ENCODE measurements around the gene RFNG. TPM values are rescaled to one million over a fixed set of nuclear protein-coding genes. Genes with fewer than 3 reads are reported as not detected.

Gene RFNG
- total and polyA plus RNA-seq, 9 donors, result 20.9 to 61.3 (median 44.7) TPM

DNA sequence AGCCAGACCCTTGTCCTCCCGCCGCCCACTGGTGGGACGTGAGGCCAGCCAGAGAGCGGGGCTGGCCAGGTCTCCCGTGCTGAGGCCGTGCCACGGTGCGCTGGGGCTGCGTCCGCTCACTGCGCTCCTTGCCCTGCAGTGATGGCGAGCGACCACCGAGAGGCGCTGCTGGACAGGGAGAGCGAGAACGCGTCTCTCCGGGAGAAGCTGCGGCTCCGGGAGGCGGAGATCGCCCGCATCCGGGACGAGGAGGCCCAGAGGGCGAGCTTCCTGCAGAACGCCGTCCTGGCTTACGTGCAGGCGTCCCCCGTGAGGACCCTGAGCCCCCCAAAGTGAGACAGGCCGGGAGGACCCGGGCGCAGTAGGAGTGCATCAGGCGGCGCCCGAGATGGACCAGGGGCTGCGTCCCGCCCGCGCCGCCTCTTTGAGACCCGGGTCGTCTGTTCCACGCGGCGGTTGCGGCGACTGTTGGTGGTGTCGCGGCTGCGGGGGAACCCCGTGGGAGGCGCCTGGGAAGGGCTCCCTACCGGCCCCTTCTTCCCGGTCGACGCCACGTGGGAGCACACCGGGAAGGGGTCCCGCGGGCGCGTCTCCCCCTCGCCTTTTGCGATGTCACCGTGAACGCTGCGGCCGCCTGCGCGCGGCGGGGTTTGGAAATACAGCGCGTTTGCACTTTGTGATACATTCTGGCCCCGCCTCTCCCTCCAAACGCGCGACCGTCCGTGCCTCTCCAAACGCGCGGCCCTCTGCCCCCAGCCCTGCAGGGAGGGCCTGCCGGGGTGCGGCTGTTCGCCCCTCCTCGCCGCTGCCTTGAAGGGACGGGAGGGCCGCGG is 20.9 kb downstream of the RFNG start:
- intact Hi-C loops (cut with DNase I), result loop anchor here (2.0 to 5.0 kb wide), 4 partner anchors 122 to 127 kb away; no protein-coding TSS in a partner anchor
- Histone ChIP-seq H3K9me3 (no peaks in the 10 kb centered on the region), H3K27me3 (no peaks in the 10 kb centered on the region), H3K27ac (peak overlapping the region in 1 of 2 donors; percentile 23), H3K4me1 (ENCODE audit: insufficient read depth) (peaks cover 3% of the 10 kb centered on the region), H3K36me3 (no peaks in the 10 kb centered on the region), H3K4me3 (peak overlapping the region; percentile 45)
- 1 to 2% (median 1%) methylated on average over 43 to 94 of the region's 94 CpGs for WGBS, 3 donors
- no peak for TF ChIP-seq EP300 (IDR thresholded peaks at IDR 0.05)
- TF ChIP-seq, protein P1, sequence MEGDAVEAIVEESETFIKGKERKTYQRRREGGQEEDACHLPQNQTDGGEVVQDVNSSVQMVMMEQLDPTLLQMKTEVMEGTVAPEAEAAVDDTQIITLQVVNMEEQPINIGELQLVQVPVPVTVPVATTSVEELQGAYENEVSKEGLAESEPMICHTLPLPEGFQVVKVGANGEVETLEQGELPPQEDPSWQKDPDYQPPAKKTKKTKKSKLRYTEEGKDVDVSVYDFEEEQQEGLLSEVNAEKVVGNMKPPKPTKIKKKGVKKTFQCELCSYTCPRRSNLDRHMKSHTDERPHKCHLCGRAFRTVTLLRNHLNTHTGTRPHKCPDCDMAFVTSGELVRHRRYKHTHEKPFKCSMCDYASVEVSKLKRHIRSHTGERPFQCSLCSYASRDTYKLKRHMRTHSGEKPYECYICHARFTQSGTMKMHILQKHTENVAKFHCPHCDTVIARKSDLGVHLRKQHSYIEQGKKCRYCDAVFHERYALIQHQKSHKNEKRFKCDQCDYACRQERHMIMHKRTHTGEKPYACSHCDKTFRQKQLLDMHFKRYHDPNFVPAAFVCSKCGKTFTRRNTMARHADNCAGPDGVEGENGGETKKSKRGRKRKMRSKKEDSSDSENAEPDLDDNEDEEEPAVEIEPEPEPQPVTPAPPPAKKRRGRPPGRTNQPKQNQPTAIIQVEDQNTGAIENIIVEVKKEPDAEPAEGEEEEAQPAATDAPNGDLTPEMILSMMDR (IDR thresholded peaks at IDR 0.05), result peak; percentile 86 to 97 (median 96)
- DNase-seq, result peak; percentile 77 to 90 (median 85)

- 56 to 65% (median 62%) methylated on average over 30 to 31 of the region's 31 CpGs for WGBS, 3 donors
- H3K27me3 ChIP-seq, result no peaks in the 10 kb centered on the region
- peaks cover 3% of the 10 kb centered on the region for H3K4me1 ChIP-seq (ENCODE audit: insufficient read depth)
- no peak overlapping the region for H3K27ac ChIP-seq
- intact Hi-C loops (cut with DNase I), result loop anchor here (2.0 to 10.0 kb wide), 5 partner anchors 122 to 295 kb away; no protein-coding TSS in a partner anchor
- no peaks in the 10 kb centered on the region for H3K36me3 ChIP-seq
- H3K4me3 ChIP-seq, result no peak overlapping the region
- no peaks in the 10 kb centered on the region for H3K9me3 ChIP-seq
- TF ChIP-seq, protein P1 (IDR thresholded peaks at IDR 0.05), result no peak
- no peak for TF ChIP-seq POLR2A (IDR thresholded peaks at IDR 0.05)
- no peak for TF ChIP-seq EP300 (IDR thresholded peaks at IDR 0.05)
- DNase-seq, result no peak
These were observed 21.6 kb downstream of the RFNG start for GRCh38 chr17:82029990-82030469.

- Histone ChIP-seq H3K27me3 (no peaks in the 10 kb centered on the region), H3K4me3 (no peak overlapping the region), H3K4me1 (ENCODE audit: insufficient read depth) (peaks cover 3% of the 10 kb centered on the region), H3K36me3 (no peaks in the 10 kb centered on the region), H3K9me3 (no peaks in the 10 kb centered on the region), H3K27ac (no peak overlapping the region)
- TF ChIP-seq EP300 (IDR thresholded peaks at IDR 0.05) (no peak), POLR2A (IDR thresholded peaks at IDR 0.05) (no peak)
- TF ChIP-seq, protein P1 (IDR thresholded peaks at IDR 0.05), result no peak
- WGBS, 3 donors, result 85 to 91% (median 89%) methylated on average over 16 of the region's 16 CpGs
- no peak for DNase-seq
- intact Hi-C loops (cut with DNase I), result loop anchor here in 1 of 4 donors (10.0 kb wide), 1 partner anchor 295 kb away; no protein-coding TSS in a partner anchor
These were observed 22.2 kb downstream of the RFNG start for GRCh38 chr17:82029391-82029790.

DNA sequence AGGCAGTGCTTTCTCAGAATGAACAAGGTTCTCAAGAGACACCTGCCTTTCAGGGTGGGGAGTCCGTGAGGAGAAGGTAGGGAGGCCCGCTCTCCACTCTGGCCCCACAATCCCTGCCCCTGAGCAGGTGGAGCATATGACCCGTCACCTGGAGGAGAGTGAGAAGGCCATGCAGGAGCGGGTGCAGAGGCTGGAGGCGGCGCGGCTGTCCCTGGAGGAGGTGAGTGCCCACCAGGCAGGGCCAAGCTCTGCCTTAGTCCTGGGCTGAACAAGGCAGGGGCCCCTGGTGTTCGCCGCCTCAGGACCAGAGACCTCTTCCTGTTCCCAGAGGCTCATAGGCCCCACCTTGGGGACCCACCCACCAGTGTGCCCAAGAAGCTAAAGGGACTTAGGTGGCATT is 22.6 kb downstream of the RFNG start:
- no peaks in the 10 kb centered on the region for H3K36me3 ChIP-seq
- TF ChIP-seq POLR2A (IDR thresholded peaks at IDR 0.05), result no peak
- TF ChIP-seq, protein P1 (IDR thresholded peaks at IDR 0.05), result no peak
- TF ChIP-seq EP300 (IDR thresholded peaks at IDR 0.05), result no peak
- 93 to 97% (median 95%) methylated on average over 9 of the region's 9 CpGs for WGBS, 3 donors
- peaks cover 6% of the 10 kb centered on the region for H3K4me1 ChIP-seq (ENCODE audit: insufficient read depth)
- DNase-seq, result no peak
- H3K27ac ChIP-seq, result no peak overlapping the region
- no peaks in the 10 kb centered on the region for H3K9me3 ChIP-seq
- no peaks in the 10 kb centered on the region for H3K27me3 ChIP-seq
- no peak overlapping the region for H3K4me3 ChIP-seq
- intact Hi-C loops (cut with DNase I), result loop anchor here in 1 of 4 donors (10.0 kb wide), 1 partner anchor 296 kb away; no protein-coding TSS in a partner anchor
